MM.1S (cell line): ENCODE measurements around the gene KRT35.

ENCODE experiments used
- CTCF ChIP-seq: fragments of 300-600 bp; sonication (generic); IDR thresholded peaks from 2 replicates; pipeline ENCODE4 v1.5.1; 2016; ENCODE audit warnings: antibody characterized with exemption, low read length, mixed read lengths
- EZH2 ChIP-seq: fragments of 300-600 bp; sonication (generic); optimal IDR thresholded peaks from 2 replicates; pipeline ENCODE3; 2017; ENCODE audit warnings: low read depth, mild to moderate bottlenecking, antibody characterized with exemption, low read length, mixed read lengths
- EZH2phosphoT487 ChIP-seq: fragments of 300-600 bp; sonication (generic); IDR thresholded peaks from 2 replicates; pipeline ENCODE4 v1.6.1; 2018; ENCODE audit warnings: antibody characterized with exemption, low read length

- no peak for TF ChIP-seq CTCF
- no peak for TF ChIP-seq EZH2phosphoT487
- no peak for TF ChIP-seq EZH2
Observed at GRCh38 chr17:41492351-41492750, 11.4 kb upstream of the KRT35 start.
